Stimulated activated CD4-positive, alpha-beta T cell treated with anti-CD3 and anti-CD28 coated beads, Interleukin-2, amount 100 ng/mL, for 48 hours (primary cell): ENCODE data around the gene BIN1.
A peak's percentile ranks its signal among the peaks of the same experiment; 100 is the strongest.

Source experiments
- DNase-seq, 2 donors: peaks; one replicate each; pipeline ENCODE4 v3.0.0-alpha.2; 2020

Gene BIN1

GRCh38 chr2:127054996-127055785 is 51.8 kb downstream of the BIN1 start:
- no peak for DNase-seq

GRCh38 chr2:127054604-127054930 is 52.4 kb downstream of the BIN1 start:
- no peak for DNase-seq

GRCh38 chr2:127053731-127054603 is 53.0 kb downstream of the BIN1 start:
- no peak for DNase-seq

- no peak for DNase-seq
These were observed 53.9 kb downstream of the BIN1 start for GRCh38 chr2:127052771-127053691.

- DNase-seq, result no peak
These were observed 54.7 kb downstream of the BIN1 start for GRCh38 chr2:127052057-127052770.

- no peak for DNase-seq
These were observed 55.6 kb downstream of the BIN1 start for GRCh38 chr2:127051116-127052056.

GRCh38 chr2:127050803-127051115 is 56.2 kb downstream of the BIN1 start:
- DNase-seq, result no peak

- DNase-seq, result peak; percentile 64 to 75
These were observed 56.8 kb downstream of the BIN1 start for GRCh38 chr2:127049927-127050802.

GRCh38 chr2:127048969-127049897 is 57.7 kb downstream of the BIN1 start:
- no peak for DNase-seq

- DNase-seq, result no peak
These were observed 58.4 kb downstream of the BIN1 start for GRCh38 chr2:127048618-127048935.

GRCh38 chr2:127047716-127048617 is 59.0 kb downstream of the BIN1 start:
- DNase-seq, result no peak

- DNase-seq, result no peak
These were observed 59.9 kb downstream of the BIN1 start for GRCh38 chr2:127047054-127047453.

- no peak for DNase-seq
These were observed 60.4 kb downstream of the BIN1 start for GRCh38 chr2:127046579-127046978.

GRCh38 chr2:127045792-127046501 is 61.0 kb downstream of the BIN1 start:
- DNase-seq, result no peak

GRCh38 chr2:127044977-127045661 is 61.8 kb downstream of the BIN1 start:
- no peak for DNase-seq

- no peak for DNase-seq
These were observed 62.7 kb downstream of the BIN1 start for GRCh38 chr2:127044165-127044718.
